ENCODE measurements around the gene GSG1L. TPM values are rescaled to one million over a fixed set of nuclear protein-coding genes. Genes with fewer than 3 reads are reported as not detected.

GSG1L gene
- total RNA-seq, 1 experiment from 2014 or later, result not detected

- Histone ChIP-seq H3F3A (ENCODE audit: insufficient read depth, low read depth) (no peaks in the 10 kb centered on the region), H4K20me1 (ENCODE audit: insufficient read depth) (no peaks in the 10 kb centered on the region; the same call in 1 of the 2 replicates), H3K27ac (no peak overlapping the region), H3K36me3 (ENCODE audit: low read depth) (no peaks in the 10 kb centered on the region), H3K79me2 (ENCODE audit: low read depth) (no peaks in the 10 kb centered on the region), H3K4me1 (replicated peaks; ENCODE audit: insufficient read depth) (no peaks in the 10 kb centered on the region), H3K9me2 (ENCODE audit: insufficient read depth) (no peaks in the 10 kb centered on the region), H3K4me2 (no peak overlapping the region), H3K27me3 (ENCODE audit: insufficient read depth, low read depth) (peaks cover 9% of the 10 kb centered on the region), H3K4me3 (no peak overlapping the region), H3K9me3 (ENCODE audit: insufficient read depth, low read depth) (no peaks in the 10 kb centered on the region), H2AFZ (no peak overlapping the region)
- DNase-seq, result no peak
- CTCF ChIA-PET, result no interaction called here
- POLR2A ChIA-PET (ENCODE audit: unreplicated experiment), result no interaction called here
- BruUV-seq (replicated peaks), result no TSS peak
- intact Hi-C loops (cut with micrococcal nuclease; ENCODE audit: unreplicated experiment), result no loop called here
- TF ChIP-seq, protein P1, sequence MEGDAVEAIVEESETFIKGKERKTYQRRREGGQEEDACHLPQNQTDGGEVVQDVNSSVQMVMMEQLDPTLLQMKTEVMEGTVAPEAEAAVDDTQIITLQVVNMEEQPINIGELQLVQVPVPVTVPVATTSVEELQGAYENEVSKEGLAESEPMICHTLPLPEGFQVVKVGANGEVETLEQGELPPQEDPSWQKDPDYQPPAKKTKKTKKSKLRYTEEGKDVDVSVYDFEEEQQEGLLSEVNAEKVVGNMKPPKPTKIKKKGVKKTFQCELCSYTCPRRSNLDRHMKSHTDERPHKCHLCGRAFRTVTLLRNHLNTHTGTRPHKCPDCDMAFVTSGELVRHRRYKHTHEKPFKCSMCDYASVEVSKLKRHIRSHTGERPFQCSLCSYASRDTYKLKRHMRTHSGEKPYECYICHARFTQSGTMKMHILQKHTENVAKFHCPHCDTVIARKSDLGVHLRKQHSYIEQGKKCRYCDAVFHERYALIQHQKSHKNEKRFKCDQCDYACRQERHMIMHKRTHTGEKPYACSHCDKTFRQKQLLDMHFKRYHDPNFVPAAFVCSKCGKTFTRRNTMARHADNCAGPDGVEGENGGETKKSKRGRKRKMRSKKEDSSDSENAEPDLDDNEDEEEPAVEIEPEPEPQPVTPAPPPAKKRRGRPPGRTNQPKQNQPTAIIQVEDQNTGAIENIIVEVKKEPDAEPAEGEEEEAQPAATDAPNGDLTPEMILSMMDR (conservative IDR thresholded peaks at IDR 0.05), result no peak
- TF ChIP-seq EZH2 (IDR thresholded peaks at IDR 0.05; ENCODE audit: low read depth), result no peak
Observed at GRCh38 chr16:27786923-27787625, 276.4 kb downstream of the GSG1L start.

- POLR2A ChIA-PET (ENCODE audit: unreplicated experiment), result no interaction called here
- intact Hi-C loops (cut with micrococcal nuclease; ENCODE audit: unreplicated experiment), result no loop called here
Observed at GRCh38 chr16:27786221-27786922, 277.1 kb downstream of the GSG1L start.

DNA sequence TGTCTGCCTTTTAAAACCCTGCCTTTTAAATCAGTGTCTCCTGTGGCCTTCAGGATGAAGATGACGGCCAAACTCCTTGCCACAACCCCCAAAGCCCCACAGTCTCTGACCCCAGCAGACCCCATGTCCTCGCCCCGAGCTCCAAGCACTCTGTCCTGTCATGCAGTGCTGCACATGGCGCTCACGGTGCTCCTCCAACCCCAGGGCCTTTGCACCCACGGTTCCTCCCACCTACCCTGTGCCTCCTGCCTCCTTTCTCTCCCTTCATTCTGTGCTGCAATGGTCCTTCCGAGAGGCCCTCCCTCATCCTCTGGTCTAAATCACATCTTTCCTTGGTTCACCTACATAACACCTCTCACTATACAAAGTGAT is 278.2 kb downstream of the GSG1L start:
- Histone ChIP-seq H3F3A (ENCODE audit: insufficient read depth, low read depth) (no peaks in the 10 kb centered on the region), H3K79me2 (ENCODE audit: low read depth) (no peaks in the 10 kb centered on the region), H3K27me3 (ENCODE audit: insufficient read depth, low read depth) (peaks cover 9% of the 10 kb centered on the region), H3K4me1 (replicated peaks; ENCODE audit: insufficient read depth) (no peaks in the 10 kb centered on the region), H4K20me1 (ENCODE audit: insufficient read depth) (no peaks in the 10 kb centered on the region; the same call in 1 of the 2 replicates), H3K36me3 (ENCODE audit: low read depth) (no peaks in the 10 kb centered on the region), H3K9me3 (ENCODE audit: insufficient read depth, low read depth) (no peaks in the 10 kb centered on the region), H3K4me2 (no peak overlapping the region), H3K9me2 (ENCODE audit: insufficient read depth) (no peaks in the 10 kb centered on the region), H3K4me3 (no peak overlapping the region), H2AFZ (no peak overlapping the region), H3K27ac (no peak overlapping the region)
- intact Hi-C loops (cut with micrococcal nuclease; ENCODE audit: unreplicated experiment), result no loop called here
- ChIA-PET CTCF (no interaction called here), POLR2A (ENCODE audit: unreplicated experiment) (no interaction called here)
- TF ChIP-seq, protein P1 (conservative IDR thresholded peaks at IDR 0.05), result no peak
- TF ChIP-seq EZH2 (IDR thresholded peaks at IDR 0.05; ENCODE audit: low read depth), result no peak
- no TSS peak for BruUV-seq (replicated peaks)
- no peak for DNase-seq

More at GRCh38 chr16:27786221-27786922, 277.1 kb downstream of the GSG1L start:
- Histone ChIP-seq H4K20me1 (ENCODE audit: insufficient read depth) (no peaks in the 10 kb centered on the region; the same call in 1 of the 2 replicates), H3K27ac (no peak overlapping the region), H2AFZ (no peak overlapping the region), H3F3A (ENCODE audit: insufficient read depth, low read depth) (no peaks in the 10 kb centered on the region), H3K9me2 (ENCODE audit: insufficient read depth) (no peaks in the 10 kb centered on the region), H3K4me3 (no peak overlapping the region), H3K36me3 (ENCODE audit: low read depth) (no peaks in the 10 kb centered on the region), H3K27me3 (ENCODE audit: insufficient read depth, low read depth) (peaks cover 9% of the 10 kb centered on the region), H3K4me1 (replicated peaks; ENCODE audit: insufficient read depth) (no peaks in the 10 kb centered on the region), H3K79me2 (ENCODE audit: low read depth) (no peaks in the 10 kb centered on the region), H3K4me2 (no peak overlapping the region), H3K9me3 (ENCODE audit: insufficient read depth, low read depth) (no peaks in the 10 kb centered on the region)
- CTCF ChIA-PET, result no interaction called here
- no peak for TF ChIP-seq EZH2 (IDR thresholded peaks at IDR 0.05; ENCODE audit: low read depth)
- TF ChIP-seq, protein P1 (conservative IDR thresholded peaks at IDR 0.05), result no peak
- DNase-seq, result no peak
- BruUV-seq (replicated peaks), result no TSS peak

All from PC-9 (cell line).